Psoas muscle (tissue), 8 donors: ENCODE data around the gene SRPK2. TPM values are rescaled to one million over a fixed set of nuclear protein-coding genes. Genes with fewer than 3 reads are reported as not detected.

Experiments
- ATAC-seq, 4 donors: fragments of 200-7000 bp; cut with Tn5 transposase; one replicate each; pipeline ENCODE4 v1.9.1; 2020; ENCODE audit warnings: moderate library complexity in 3 of 4, mild to moderate bottlenecking in 2 of 4
- DNase-seq, 2 donors: peaks; one replicate each; pipeline ENCODE4 v3.0.0-alpha.2; 2020
- H3K27ac ChIP-seq: fragments of 200-600 bp; one replicate; pipeline ENCODE4 v1.8.0; 2022
- H3K27me3 ChIP-seq, 3 donors: fragments of 200-600 bp in 1 of 3; one replicate each; pipeline versions ENCODE4 v1.6.1 to v1.8.0; 2013 to 2022; ENCODE audit warnings: low read length in 2 of 3, mild to moderate bottlenecking in 2 of 3, moderate library complexity in 1 of 3; ENCODE audit not compliant: insufficient read depth in 3 of 3
- H3K36me3 ChIP-seq, 2 donors: fragments of 200-600 bp in 1 of 2; one replicate each; pipeline versions ENCODE4 v1.6.1 to v1.8.0; 2013 to 2022; ENCODE audit warnings: low read depth in 1 of 2, mild to moderate bottlenecking in 1 of 2, moderate library complexity in 1 of 2; ENCODE audit not compliant: insufficient read depth in 1 of 2
- H3K4me1 ChIP-seq: fragments of 200-600 bp; one replicate; pipeline ENCODE4 v1.8.0; 2022
- H3K4me3 ChIP-seq: fragments of 200-600 bp; one replicate; pipeline ENCODE4 v1.8.0; 2022; ENCODE audit warnings: mild to moderate bottlenecking
- H3K9me3 ChIP-seq: fragments of 200-600 bp; one replicate; pipeline ENCODE4 v1.8.0; 2022
- WGBS, 3 donors: extraction: QIAGEN DNeasy Blood & Tissue Kit; methylation state at CpG; one replicate each; pipeline versions ENCODE4 v1.1.6 to v1.1.7; 2013; 5-methylcytosine and 5-hydroxymethylcytosine counted together
- intact Hi-C, 2 donors: fragments of 100-400 bp; cut with DNase I; formaldehyde crosslinking; loops; one replicate each; pipeline versions ENCODE4 v1.11.0 to v1.14.2; 2022
- polyA plus RNA-seq, 3 donors: library from polyadenylated mRNA; stranded (reverse); fragments of 200-250 nt; gene quantifications; one replicate each; pipeline ENCODE4 v1.2.3, GENCODE V29; 2013
- total RNA-seq, 4 donors: library from RNA; stranded (reverse); fragmentation: NEBNext Ultra II Directional in 2 of 4; extraction: Animal tissue kit (Norgen Biotek cat#: 25700) in 2 of 4; gene quantifications; one replicate each; pipeline versions ENCODE4 v1.2.1 to v1.2.4, GENCODE V29; 2021 to 2023
- TF ChIP-seq, protein P1 (sequence below): fragments of 200-600 bp; IDR thresholded peaks from one replicate; pipeline ENCODE4 v1.8.0; 2022; ENCODE audit warnings: antibody characterized with exemption
- donor health status: healthy with polysubstance abuse.
- donor health status: DM: no; HTN: no; CAD: no; lungs with moderate emphysema.
- donor health status: Bipolar disorder and iron deficiency.
- donor health status: healthy.
- donor health status: DM: yes; HTN: yes; CAD: no.
- donor health status: DM: no; HTN: no; CAD: no.
- donor health status: DM: no; HTN: no; CAD: no.
- donor health status: DM: yes; HTN: yes; CAD: no.

SRPK2 gene
- total and polyA plus RNA-seq, 7 donors = 12.7 to 51.3 (median 33.2) TPM

DNA sequence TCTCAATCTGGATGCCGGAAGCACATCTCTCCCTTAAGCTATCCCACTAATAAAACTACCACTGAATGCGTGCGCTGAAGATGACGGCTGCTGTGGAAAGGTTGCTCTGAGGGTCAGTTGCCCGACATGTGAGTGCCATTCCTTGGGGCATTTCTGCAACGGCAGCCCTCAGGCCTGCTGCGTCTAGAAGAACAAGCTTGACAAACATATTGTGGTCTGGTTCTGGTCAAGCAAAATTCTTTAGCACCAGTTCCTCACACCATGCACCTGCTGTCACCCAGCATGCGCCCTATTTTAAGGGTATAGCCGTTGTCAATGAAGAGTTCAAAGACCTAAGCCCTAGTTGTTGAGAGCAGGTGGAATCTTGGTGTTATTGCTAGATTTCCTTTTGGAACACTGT lies 184.2 kb downstream of the SRPK2 start:
- TF ChIP-seq, protein P1, sequence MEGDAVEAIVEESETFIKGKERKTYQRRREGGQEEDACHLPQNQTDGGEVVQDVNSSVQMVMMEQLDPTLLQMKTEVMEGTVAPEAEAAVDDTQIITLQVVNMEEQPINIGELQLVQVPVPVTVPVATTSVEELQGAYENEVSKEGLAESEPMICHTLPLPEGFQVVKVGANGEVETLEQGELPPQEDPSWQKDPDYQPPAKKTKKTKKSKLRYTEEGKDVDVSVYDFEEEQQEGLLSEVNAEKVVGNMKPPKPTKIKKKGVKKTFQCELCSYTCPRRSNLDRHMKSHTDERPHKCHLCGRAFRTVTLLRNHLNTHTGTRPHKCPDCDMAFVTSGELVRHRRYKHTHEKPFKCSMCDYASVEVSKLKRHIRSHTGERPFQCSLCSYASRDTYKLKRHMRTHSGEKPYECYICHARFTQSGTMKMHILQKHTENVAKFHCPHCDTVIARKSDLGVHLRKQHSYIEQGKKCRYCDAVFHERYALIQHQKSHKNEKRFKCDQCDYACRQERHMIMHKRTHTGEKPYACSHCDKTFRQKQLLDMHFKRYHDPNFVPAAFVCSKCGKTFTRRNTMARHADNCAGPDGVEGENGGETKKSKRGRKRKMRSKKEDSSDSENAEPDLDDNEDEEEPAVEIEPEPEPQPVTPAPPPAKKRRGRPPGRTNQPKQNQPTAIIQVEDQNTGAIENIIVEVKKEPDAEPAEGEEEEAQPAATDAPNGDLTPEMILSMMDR = no peak
- no peaks in the 10 kb centered on the region for H3K27me3 ChIP-seq
- no peak overlapping the region for H3K4me3 ChIP-seq
- no peak overlapping the region for H3K27ac ChIP-seq
- intact Hi-C loops = no loop called here
- peak in 2 of 4 donors; percentile 57 to 63 for ATAC-seq
- H3K9me3 ChIP-seq = no peaks in the 10 kb centered on the region
- peaks cover 7% of the 10 kb centered on the region for H3K4me1 ChIP-seq
- peaks cover 0 to 8% of the 10 kb centered on the region in 2 donors for H3K36me3 ChIP-seq
- 87 to 94% (median 87%) methylated on average over 9 of the region's 9 CpGs for WGBS, 3 donors
- no peak for DNase-seq

DNA sequence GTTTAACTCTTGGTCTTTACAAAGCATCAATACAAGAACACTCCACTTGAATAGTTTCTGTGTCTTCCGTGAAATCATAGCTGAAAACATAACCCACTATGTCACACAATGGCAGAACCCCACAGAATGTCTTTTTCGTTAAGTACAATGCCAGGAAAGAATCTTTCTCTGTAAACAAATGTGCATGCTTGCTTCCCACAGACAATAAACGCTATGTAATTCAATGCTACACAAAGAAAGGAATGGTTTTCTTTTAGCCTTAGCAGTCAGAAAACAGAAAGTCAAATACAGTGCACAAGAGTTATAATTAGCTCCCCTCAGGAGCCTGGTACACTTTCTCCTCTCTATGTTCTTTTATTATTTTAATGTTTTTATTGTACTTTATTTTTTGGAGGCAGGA lies 186.1 kb downstream of the SRPK2 start:
- DNase-seq (no peak), ATAC-seq (no peak)
- TF ChIP-seq, protein P1 = no peak
- Histone ChIP-seq H3K36me3 (peaks cover 0 to 8% of the 10 kb centered on the region in 2 donors), H3K4me3 (no peak overlapping the region), H3K27me3 (no peaks in the 10 kb centered on the region), H3K27ac (no peak overlapping the region), H3K4me1 (peaks cover 24% of the 10 kb centered on the region), H3K9me3 (no peaks in the 10 kb centered on the region)
- 50 to 67% (median 58%) methylated on average over 3 of the region's 3 CpGs for WGBS, 3 donors
- intact Hi-C loops = no loop called here

- peaks cover 36% of the 10 kb centered on the region for H3K4me1 ChIP-seq
- H3K4me3 ChIP-seq = no peak overlapping the region
- no peaks in the 10 kb centered on the region for H3K27me3 ChIP-seq
- ATAC-seq (peak in 3 of 4 donors; percentile 12 to 46 (median 42)), DNase-seq (no peak)
- no peaks in the 10 kb centered on the region for H3K9me3 ChIP-seq
- 97 to 100% (median 97%) methylated on average over 1 of the region's 1 CpG for WGBS, 3 donors
- H3K27ac ChIP-seq = no peak overlapping the region
- TF ChIP-seq, protein P1 = no peak
- H3K36me3 ChIP-seq = peaks cover 0 to 8% of the 10 kb centered on the region in 2 donors
- intact Hi-C loops = no loop called here
Measured at GRCh38 chr7:105199386-105199785, 189.3 kb downstream of the SRPK2 start.

GRCh38 chr7:105198223-105198622 lies 190.5 kb downstream of the SRPK2 start:
- Histone ChIP-seq H3K36me3 (peaks cover 0 to 7% of the 10 kb centered on the region in 2 donors), H3K4me1 (peaks cover 36% of the 10 kb centered on the region), H3K9me3 (no peaks in the 10 kb centered on the region), H3K27me3 (no peaks in the 10 kb centered on the region), H3K4me3 (no peak overlapping the region), H3K27ac (no peak overlapping the region)
- 24 to 38% (median 28%) methylated on average over 2 of the region's 2 CpGs for WGBS, 3 donors
- DNase-seq = no peak
- TF ChIP-seq, protein P1 = no peak
- intact Hi-C loops = no loop called here
- peak in 3 of 4 donors; percentile 39 to 51 (median 46) for ATAC-seq

- TF ChIP-seq, protein P1 = no peak
- Histone ChIP-seq H3K27ac (no peak overlapping the region), H3K9me3 (no peaks in the 10 kb centered on the region), H3K36me3 (no peaks in the 10 kb centered on the region), H3K27me3 (no peaks in the 10 kb centered on the region), H3K4me3 (no peak overlapping the region), H3K4me1 (peaks cover 29% of the 10 kb centered on the region)
- DNase-seq (peak in 1 of 2 donors; percentile 54), ATAC-seq (no peak)
- intact Hi-C loops = no loop called here
- WGBS, 3 donors = 73 to 83% (median 74%) methylated on average over 7 of the region's 7 CpGs
Measured at GRCh38 chr7:105196473-105196872, 192.2 kb downstream of the SRPK2 start.
